A549 (cell line): ENCODE measurements around the gene CRYGA.

ENCODE experiments used
- REST ChIP-seq: fragments of 200-600 bp; sonication (generic); IDR thresholded peaks from 2 replicates; pipeline ENCODE4 v1.6.1; 2016; ENCODE audit warnings: antibody characterized with exemption, mild to moderate bottlenecking, moderate library complexity
- USF2 ChIP-seq: fragments of 450-650 bp; IDR thresholded peaks from 2 replicates; pipeline ENCODE4 v1.6.1; 2014; ENCODE audit warnings: antibody characterized with exemption
- TF ChIP-seq, protein P1 (sequence below): fragments of >200 bp; sonication (Bioruptor Twin); formaldehyde crosslinking; IDR thresholded peaks from 3 replicates; pipeline ENCODE4 v1.5.1; 2016

- no peak for TF ChIP-seq REST
- TF ChIP-seq, protein P1, sequence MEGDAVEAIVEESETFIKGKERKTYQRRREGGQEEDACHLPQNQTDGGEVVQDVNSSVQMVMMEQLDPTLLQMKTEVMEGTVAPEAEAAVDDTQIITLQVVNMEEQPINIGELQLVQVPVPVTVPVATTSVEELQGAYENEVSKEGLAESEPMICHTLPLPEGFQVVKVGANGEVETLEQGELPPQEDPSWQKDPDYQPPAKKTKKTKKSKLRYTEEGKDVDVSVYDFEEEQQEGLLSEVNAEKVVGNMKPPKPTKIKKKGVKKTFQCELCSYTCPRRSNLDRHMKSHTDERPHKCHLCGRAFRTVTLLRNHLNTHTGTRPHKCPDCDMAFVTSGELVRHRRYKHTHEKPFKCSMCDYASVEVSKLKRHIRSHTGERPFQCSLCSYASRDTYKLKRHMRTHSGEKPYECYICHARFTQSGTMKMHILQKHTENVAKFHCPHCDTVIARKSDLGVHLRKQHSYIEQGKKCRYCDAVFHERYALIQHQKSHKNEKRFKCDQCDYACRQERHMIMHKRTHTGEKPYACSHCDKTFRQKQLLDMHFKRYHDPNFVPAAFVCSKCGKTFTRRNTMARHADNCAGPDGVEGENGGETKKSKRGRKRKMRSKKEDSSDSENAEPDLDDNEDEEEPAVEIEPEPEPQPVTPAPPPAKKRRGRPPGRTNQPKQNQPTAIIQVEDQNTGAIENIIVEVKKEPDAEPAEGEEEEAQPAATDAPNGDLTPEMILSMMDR, result no peak
- TF ChIP-seq USF2, result no peak
These were observed 45.1 kb upstream of the CRYGA start for GRCh38 chr2:208208335-208209085.
